H1 (cell line): ENCODE measurements around the gene ATG4D. TPM values are rescaled to one million over a fixed set of nuclear protein-coding genes. Genes with fewer than 3 reads are reported as not detected.

Source experiments
- CBX5 ChIP-seq: fragments of 300-800, 300-1000 bp; sonication (generic); IDR thresholded peaks from 2 replicates; pipeline ENCODE4 v1.7.1; 2016; ENCODE audit warnings: antibody characterized with exemption, low read length, low read depth
- GABPA ChIP-seq: IDR thresholded peaks from 2 replicates; pipeline ENCODE4 v1.6.1; 2011; ENCODE audit warnings: mild to moderate bottlenecking, low read length, moderate library complexity, borderline replicate concordance; ENCODE audit not compliant: insufficient read depth
- JUND ChIP-seq: IDR thresholded peaks from 2 replicates; pipeline ENCODE4 v1.6.1; 2011; ENCODE audit warnings: mild to moderate bottlenecking, improper control_type of control experiment, low read length
- SRF ChIP-seq: IDR thresholded peaks from 2 replicates; pipeline ENCODE4 v1.6.1; 2011; ENCODE audit warnings: mild to moderate bottlenecking, low read depth, low read length, moderate library complexity
- SUZ12 ChIP-seq: fragments of 200-600 bp; sonication (generic); IDR thresholded peaks from 2 replicates; pipeline ENCODE4 v1.6.1; 2012; ENCODE audit warnings: mild to moderate bottlenecking, inconsistent platforms, low read length, moderate library complexity, mixed read lengths
- polyA plus RNA-seq, 7 experiments: library from polyadenylated mRNA; depleted of rRNA in 3 of 7; stranded (reverse) in 5 of 7; unstranded in 2 of 7; fragments of >200 nt in 5 of 7; fragments of 200-250 nt in 2 of 7; gene quantifications; 1 replicate in 5 of 7; 2 replicates in 1 of 7; 4 replicates in 1 of 7; pipeline versions ENCODE4 v1.2.1 to v1.2.3, GENCODE V29; 2011 to 2013; ENCODE audit warnings: missing spikeins in 2 of 7, mixed read lengths in 2 of 7
- total RNA-seq: library from RNA; stranded (reverse); fragmentation: NEBNext Ultra II Directional; extraction: Animal tissue kit (Norgen Biotek cat#: 25700); gene quantifications from 2 replicates; pipeline ENCODE4 v1.2.1, GENCODE V29; 2021
- TF ChIP-seq, protein P1 (sequence below): IDR thresholded peaks from 2 replicates; pipeline ENCODE4 v1.6.1; 2012; ENCODE audit warnings: inconsistent platforms

The ATG4D gene
- total and polyA plus RNA-seq, 2 of the 8 experiments (the other 6 are each of a cell fraction or from before 2014, with no cell fraction given), result 39.6 to 43.7 TPM

DNA sequence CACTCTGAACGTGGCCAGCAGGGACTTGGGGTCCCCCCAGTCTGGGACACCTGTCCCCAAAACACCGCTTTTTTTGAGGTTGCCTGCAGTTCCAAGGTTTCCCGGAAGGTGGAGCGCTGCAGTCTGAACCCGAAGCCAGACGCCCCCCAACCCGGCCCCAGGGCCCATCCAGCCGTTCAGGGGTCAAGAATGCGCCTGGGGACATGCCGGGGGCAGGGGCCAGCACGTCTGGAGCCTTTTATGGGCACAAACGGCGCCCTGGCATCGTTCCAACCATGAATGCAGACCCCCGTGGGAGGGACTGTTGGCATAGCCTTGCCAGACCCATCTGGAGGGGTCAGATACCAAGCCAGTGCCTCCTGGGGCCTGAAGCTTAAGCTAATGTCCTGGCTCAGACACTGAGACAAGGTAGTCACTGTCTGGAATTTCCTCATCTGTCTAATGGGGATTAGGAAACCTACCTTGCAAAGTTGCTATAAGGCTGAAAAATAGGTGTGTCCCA lies 33.4 kb upstream of the ATG4D start (continued):
- TF ChIP-seq GABPA, result 0 out of 2 replicates have a peak, but pooled peaks have one; percentile 20
- TF ChIP-seq SUZ12, result no peak
- TF ChIP-seq JUND, result no peak
- peak; percentile 87 for TF ChIP-seq SRF
- no peak for TF ChIP-seq CBX5
- TF ChIP-seq, protein P1, sequence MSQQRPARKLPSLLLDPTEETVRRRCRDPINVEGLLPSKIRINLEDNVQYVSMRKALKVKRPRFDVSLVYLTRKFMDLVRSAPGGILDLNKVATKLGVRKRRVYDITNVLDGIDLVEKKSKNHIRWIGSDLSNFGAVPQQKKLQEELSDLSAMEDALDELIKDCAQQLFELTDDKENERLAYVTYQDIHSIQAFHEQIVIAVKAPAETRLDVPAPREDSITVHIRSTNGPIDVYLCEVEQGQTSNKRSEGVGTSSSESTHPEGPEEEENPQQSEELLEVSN, result no peak
